Measurements from ENCODE around the gene HPD.
A peak's percentile ranks its signal among the peaks of the same experiment; 100 is the strongest.

HPD gene

DNA sequence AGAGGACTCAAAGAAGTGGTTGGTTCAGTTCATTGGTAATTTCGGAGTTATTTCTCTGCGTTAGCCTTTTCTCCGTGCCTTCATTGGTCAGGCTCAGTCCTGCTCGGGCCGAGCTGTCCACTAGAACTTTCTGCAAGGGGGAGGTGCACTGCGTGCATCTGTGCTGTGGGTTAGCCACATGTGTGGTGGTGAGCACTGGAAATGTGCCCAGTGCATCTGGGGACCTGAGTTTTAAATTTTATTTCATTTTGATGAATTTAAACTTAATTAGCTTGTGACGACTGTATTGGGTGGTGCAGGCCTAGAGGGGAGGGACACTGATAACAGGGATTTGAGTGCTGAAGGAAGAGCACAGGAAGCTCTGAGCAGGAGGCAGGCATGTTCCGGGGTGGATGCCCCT is 30.4 kb downstream of the HPD start:
- no peak for DNase-seq (ENCODE audit: low spot score)

DNA sequence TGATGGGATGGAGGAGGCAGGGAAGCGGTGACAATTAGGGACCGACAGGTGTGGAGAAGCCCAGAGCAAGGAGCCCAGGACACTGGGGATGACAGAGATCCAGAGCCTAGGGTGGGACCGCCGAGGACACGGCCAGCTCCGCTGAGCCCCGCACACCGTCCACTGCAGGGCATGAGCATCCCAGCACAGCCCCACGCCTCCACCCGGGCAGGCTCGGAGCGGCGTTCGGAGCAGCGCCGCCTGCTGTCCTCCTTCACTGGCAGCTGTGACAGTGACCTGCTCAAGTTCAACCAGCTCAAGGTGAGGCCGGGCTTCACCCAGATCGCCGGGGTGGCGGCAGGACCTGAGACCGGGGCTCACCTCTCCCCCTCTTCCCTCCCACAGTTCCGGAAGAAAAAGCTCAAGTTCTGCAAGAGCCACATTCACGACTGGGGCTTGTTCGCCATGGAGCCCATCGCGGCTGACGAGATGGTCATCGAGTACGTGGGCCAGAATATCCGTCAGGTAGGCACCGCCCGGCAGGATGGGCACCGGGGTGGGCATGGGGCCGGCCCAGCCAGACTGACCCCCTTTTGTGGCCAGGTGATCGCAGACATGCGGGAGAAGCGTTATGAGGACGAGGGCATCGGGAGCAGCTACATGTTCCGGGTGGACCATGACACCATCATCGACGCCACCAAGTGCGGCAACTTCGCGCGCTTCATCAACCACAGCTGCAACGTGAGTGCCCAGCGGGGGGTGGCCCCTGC is 31.1 kb downstream of the HPD start:
- DNase-seq (ENCODE audit: low spot score) = no peak

DNA sequence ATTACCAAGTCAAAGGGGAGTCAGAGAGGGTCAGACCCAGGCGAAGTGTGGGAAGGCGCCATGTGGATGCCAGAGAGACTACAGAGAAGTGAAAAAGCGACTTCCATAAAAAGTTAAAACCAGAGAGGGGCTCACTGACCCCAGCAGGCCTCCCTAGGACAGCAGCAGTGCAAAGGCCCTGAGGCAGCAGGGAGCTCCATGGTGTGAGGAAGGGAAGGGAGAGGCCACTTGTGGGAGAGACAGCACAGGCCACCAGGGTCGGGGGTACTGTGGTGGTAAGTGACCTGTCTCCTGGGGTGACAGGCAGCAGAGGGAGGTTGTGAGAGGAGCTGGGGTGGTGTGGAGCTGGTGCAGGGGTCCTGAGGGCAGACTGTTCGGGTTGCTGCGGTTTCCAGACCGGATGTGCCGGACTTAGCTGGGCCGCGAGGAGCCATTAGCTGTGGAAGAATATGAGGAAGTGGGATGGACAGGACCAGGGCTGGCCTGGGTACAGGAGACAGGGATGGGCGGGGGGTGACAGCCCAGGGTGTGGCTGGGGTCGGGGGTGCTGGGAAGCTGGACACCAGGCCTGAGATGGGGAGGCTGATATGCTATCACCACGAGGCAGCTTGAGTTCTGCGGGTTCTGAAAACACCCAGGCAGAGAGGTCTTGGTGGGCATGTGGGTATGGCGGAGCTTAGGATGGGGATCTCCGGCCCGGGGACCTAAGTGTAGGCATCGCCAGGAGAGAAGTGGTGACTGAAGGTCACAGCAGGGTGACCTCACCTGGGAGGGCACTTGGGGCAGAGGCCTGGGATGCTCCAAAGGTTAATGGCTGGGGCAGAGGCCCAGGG is 32.1 kb downstream of the HPD start:
- DNase-seq (ENCODE audit: low spot score) = no peak

DNA sequence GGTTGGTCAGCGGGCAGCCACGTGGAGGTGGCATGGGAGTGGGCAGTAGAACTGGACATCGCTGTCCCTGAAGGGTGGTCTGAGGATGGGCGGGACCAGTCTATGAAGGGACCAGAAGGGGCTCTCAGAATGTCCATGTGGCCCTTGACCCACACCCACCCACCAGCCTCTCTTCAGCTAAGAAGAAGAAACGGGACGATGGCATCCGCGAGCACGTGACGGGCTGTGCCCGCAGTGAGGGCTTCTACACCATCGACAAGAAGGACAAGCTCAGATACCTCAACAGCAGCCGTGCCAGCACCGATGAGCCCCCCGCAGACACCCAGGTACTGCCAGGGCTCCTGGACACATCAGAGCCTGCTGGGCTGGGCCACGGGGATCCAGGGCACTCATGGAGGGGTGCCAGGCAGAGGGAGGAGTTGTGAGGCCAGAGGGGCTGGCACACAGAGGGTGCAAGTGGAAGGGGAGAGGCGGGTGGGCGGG is 33.6 kb downstream of the HPD start:
- DNase-seq (ENCODE audit: low spot score) = no peak

DNA sequence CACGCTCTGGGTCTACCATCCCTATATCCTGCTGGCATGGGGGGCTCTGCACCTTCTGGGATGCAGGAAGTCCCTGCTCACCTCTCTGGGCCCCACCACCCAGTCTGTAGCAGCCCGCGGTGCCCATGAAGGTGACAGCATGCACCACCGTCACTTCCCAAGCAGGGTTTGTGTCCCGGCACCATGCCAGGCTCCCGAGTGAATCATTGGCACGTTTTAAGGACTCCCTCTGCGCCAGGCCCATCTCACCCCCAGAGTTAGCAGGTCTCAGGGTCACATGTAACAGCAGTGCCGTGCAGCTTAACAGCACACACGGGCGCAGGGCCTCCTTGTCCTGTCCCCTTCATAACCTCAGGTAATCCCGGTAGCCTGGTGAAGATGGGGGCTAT is 34.9 kb downstream of the HPD start:
- DNase-seq (ENCODE audit: low spot score) = no peak

DNA sequence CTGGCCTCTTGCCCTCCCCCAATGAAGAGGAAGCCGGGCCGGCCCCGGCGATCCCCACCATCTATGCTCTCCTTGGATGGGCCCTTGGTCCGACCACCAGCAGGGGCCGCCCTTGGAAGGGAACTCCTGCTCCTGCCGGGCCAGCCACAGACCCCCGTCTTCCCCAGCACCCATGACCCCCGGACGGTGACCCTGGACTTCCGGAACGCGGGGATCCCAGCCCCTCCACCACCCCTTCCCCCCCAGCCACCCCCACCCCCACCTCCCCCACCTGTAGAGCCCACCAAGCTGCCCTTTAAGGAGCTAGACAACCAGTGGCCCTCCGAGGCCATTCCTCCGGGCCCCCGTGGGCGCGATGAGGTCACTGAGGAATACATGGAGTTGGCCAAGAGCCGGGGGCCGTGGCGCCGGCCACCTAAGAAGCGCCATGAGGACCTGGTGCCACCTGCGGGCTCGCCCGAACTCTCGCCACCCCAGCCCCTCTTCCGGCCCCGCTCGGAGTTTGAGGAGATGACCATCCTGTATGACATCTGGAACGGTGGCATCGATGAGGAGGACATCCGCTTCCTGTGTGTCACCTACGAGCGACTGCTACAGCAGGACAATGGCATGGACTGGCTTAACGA is 35.4 kb downstream of the HPD start:
- no peak for DNase-seq (ENCODE audit: low spot score)

DNA sequence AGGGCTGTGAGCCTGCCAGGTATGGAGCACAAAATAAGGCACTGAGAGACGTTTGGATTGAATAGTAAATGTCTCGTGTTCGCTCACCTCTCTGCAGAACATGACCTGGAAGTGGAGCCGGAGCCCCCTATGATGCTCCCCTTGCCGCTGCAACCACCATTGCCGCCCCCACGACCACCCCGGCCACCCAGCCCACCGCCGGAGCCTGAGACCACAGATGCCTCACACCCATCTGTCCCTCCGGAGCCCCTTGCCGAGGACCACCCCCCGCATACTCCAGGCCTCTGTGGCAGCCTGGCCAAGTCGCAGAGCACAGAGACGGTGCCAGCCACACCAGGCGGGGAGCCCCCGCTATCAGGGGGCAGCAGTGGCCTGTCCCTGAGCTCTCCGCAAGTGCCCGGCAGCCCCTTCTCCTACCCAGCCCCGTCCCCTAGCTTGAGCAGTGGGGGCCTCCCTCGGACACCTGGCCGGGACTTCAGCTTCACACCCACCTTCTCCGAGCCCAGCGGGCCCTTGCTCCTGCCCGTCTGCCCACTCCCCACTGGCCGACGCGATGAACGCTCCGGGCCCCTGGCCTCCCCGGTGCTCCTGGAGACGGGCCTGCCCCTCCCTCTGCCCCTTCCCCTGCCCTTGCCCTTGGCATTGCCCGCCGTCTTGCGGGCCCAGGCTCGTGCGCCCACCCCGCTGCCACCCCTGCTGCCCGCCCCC is 36.1 kb downstream of the HPD start:
- DNase-seq (ENCODE audit: low spot score) = no peak

DNA sequence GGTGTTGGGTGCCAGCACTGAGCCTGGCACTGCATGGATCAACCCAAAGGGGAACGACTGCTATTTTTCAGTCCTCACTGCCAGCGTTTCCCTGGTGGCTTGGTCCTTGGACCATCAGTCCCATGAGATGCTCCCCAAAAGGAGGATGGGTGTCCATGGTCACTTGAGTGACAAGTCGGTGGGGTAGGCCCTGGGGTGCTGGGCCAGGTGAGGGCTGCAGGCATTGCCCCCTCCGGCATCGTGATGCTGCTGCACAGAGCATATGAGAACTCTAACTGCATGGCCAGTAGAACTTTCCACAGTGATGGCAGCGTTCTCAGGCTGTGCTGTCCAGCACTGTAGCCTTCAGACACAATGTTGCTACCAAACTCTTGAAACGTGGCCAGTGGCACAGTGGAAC is 38.6 kb downstream of the HPD start:
- DNase-seq (ENCODE audit: low spot score) = no peak

DNA sequence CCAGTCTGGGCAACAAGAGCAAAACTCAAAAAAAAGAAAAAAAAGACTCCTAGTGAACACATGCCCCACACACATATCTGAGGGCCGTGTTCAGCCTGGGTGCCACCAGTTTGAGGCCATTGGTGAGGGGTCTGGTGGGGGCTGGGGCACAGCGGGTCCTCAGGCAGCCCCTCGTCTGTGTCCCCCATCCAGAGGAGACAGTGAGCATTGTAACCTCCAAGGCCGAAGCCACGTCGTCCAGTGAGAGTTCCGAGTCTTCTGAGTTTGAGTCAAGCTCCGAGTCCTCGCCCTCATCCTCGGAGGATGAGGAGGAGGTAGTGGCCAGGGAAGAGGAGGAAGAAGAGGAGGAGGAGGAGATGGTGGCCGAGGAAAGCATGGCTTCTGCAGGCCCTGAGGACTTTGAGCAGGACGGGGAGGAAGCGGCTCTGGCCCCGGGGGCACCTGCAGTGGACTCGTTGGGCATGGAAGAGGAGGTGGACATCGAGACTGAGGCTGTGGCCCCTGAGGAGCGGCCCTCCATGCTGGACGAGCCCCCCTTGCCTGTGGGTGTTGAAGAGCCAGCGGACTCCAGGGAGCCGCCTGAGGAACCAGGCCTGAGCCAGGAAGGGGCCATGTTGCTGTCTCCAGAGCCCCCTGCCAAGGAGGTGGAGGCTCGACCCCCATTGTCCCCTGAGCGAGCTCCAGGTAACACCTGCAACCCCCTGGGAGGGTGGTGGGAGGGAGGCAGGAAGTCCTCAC is 39.3 kb downstream of the HPD start:
- DNase-seq (ENCODE audit: low spot score) = no peak

DNA sequence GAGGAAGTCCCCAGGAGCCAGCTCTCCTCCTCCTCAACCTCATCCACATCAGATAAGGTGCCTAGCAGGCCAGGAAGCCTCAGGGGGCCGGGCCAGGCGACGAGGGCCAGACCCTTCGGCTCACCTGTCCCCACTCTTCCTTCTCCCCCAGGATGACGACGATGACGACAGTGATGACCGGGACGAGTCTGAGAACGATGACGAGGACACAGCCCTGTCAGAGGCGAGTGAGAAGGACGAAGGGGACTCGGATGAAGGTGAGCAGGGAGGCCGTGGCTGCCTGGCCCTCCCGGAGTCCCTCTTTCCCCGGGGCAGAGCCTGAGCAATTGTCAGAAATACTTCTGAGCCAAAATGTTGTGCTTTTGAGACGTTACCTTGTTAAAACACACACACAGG is 41.0 kb downstream of the HPD start:
- DNase-seq (ENCODE audit: low spot score) = no peak

DNA sequence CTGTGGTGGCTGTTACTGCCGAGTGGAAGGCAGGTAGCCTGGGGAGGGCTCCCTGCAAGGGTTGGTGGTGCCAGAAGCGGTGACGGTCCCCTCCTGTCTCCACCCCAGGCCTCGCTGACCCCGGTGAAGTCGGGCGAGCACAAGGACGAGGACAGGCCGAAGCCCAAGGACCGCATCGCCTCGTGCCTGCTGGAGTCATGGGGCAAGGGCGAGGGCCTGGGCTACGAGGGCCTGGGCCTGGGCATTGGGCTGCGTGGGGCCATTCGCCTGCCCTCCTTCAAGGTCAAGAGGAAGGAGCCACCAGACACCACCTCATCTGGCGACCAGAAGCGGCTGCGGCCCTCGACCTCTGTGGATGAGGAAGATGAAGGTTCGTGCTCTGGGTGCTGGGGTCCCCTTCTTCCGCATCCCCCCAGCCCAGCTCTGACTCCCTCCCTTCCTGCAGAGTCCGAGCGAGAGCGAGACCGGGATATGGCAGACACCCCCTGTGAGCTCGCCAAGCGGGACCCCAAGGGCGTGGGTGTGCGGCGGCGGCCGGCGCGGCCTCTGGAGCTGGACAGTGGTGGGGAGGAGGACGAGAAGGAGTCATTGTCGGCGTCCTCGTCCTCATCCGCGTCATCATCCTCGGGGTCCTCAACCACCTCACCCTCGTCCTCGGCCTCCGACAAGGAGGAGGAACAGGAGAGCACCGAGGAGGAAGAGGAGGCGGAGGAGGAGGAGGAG is 41.6 kb downstream of the HPD start:
- DNase-seq (ENCODE audit: low spot score) = no peak

DNA sequence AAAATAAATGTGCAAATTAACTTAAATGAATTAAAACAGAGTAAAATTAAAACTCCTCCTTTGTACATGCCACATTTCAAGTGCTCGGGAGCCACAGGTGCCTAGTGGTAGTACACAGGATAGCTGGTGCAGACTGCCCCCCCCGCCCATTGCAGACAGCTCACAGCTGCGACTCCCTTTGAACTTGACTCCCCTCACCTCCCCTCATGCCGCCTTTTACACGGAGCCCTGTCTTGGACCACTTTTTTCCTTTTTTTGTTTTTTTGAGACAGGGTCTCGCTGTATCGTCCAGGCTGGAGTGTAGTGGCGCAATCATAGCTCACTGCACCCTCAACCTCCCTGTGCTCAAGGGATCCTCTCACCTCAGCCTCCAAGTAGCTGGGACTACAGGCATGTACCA is 43.4 kb downstream of the HPD start:
- DNase-seq (ENCODE audit: low spot score) = no peak

DNA sequence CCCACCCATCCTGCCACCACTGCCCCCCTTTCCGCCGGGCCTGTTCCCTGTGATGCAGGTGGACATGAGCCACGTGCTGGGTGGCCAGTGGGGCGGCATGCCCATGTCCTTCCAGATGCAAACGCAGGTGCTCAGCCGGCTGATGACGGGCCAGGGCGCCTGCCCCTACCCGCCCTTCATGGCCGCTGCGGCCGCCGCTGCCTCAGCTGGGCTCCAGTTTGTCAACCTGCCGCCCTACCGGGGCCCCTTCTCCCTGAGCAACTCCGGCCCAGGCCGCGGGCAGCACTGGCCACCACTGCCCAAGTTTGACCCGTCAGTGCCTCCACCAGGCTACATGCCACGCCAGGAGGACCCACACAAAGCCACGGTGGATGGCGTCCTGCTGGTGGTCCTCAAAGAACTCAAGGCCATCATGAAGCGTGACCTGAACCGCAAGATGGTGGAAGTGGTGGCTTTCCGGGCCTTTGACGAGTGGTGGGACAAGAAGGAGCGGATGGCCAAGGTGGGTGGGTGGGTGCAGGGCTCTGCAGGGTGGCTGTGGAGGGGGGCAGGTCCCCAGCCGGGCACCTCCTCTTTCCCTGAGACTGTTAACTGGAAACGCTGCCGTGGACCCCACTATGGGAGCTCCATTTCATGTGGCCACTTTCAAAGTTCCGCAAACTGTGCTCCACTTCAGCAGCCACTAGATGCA is 44.1 kb downstream of the HPD start:
- DNase-seq (ENCODE audit: low spot score) = no peak

DNA sequence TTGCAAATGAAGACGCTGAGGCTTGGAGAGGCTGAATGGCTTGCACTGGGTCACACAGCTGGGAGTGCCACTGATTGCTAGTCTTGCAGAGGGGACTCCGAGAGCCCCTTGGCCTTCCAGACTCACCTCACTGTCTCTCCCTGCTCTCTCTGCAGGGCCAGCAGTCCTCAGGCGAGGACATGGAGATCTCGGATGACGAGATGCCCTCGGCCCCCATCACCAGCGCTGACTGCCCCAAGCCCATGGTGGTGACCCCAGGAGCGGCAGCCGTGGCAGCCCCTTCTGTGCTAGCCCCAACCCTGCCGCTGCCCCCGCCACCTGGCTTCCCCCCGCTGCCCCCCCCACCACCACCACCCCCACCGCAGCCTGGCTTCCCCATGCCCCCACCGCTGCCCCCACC is 44.7 kb downstream of the HPD start:
- DNase-seq (ENCODE audit: low spot score) = no peak

DNA sequence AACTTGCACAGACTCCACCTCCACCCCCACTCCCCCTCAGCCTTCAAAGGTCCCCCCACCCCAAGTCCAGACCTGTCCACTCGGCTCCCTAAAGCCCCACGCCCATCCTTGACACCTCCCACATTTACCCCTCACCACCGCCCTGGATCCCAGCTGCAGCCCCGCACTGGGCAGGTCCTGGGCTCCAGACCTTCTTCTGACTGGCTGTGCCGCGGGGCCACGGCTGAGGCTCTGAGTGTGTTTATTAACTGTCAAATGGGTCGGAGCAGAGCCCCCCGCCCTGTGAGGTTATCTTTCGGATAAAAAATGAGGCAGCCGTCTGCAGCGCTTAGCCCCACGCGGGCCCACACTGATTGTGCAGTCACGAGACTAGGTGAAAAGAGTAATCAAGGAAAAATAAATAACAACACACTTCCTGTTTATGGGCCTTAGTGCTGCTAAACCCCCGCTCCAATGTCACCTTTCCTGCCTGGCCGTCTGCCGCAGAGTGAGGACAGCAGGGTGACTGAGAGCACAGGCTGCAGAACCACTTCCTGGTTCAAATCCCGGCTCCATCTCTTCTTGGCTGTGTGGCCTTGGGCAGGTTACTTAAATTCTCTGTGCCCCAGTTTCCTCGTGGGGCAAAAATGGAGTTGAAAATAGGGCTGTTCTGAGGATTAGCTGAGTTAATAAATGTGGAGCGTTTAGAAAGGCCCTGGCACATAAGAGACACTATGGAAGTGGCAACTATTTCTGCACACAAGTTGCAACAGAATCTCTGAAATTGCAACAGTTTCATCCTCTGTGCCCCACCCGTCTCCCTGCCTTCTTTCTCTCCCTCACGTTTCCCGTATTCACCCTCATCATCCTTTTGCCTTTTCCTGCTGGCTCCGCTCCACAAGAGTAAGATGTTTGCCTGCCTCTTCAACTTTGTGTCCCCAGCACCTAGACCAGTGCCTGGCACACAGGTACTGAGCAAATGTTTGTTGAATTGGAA is 45.5 kb downstream of the HPD start:
- no peak for DNase-seq (ENCODE audit: low spot score)

DNA sequence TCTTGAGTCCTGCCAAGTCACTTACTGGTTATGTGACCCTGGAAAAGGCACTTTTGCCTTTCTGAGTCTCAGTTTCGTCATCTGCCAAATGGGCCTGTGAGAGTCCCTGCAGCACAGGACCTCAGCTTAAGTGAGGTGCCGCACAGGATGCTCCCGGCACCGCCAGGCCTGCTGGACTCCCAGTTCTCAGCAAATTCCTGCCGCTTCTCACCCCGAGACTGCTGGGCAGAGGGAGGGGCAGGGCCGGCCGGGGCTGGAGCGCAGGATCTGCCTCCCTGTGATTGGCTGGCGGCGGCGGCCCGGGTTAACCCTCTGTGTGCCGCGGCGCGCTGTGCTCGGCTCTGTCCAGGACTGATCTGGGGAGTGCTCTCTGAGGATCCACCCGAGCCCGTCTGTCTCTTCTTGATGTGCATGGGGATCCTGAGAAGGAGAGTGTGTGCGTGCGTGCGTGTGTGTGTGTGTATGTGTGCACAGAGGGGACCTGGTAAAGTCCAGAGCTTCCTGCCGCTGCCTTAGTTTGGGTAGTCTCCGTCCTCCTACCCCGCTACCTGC is 46.3 kb downstream of the HPD start:
- DNase-seq (ENCODE audit: low spot score) = no peak

DNA sequence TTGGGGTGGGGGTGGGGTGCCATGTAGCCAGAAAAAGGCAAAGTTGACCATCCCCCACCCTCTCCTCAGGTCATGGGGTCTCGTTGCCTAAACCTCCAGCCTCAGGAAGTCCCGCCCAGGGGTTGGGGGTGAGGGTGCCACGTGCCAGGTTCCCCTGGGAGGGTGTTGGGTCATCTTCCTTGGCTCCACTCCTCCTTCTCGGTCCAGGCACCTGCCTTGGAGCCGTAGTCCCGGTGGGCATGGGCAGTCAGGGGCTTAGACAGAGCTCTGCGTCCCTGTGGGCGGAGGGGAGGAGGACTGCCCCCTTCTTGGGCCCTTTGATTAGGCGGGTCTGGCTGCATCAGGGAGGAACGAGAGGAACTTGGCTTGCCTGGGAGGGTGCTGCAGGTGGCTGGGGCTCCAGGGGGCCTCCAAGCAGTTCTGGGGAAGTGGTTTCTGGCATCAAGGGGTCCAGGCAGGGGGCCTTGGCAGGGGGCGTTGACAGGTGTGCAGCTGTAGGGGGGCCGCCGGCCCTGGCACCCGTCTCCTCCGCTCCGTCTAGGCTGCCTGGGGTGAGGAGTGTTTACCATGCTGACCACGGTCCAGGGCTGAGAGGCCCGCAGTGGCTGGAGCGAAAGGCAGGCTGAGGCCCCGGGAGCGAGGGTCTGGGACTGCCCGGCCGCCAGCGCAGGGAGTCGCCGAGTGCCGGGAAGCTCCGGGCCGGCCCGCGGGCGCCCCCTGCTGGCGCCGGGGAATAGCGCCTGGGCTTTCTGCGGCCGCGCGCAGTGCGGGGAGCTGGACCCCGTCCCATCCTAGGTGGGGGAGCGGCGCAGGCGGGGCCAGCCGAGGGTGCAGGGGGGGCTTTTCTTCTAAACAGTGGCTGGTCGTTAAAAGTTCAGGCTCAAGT is 47.0 kb downstream of the HPD start:
- peak; percentile 59 for DNase-seq (ENCODE audit: low spot score)
